ENCODE measurements around the gene JPH2.

The JPH2 gene

GRCh38 chr20:44067650-44068081, 119.3 kb downstream of the JPH2 start:
- DNase-seq (ENCODE audit: extremely low read depth, low read depth): no peak
- TF ChIP-seq CTCF (IDR thresholded peaks at IDR 0.05; ENCODE audit: low read depth, low read length): no peak

GRCh38 chr20:44066645-44067606, 120.1 kb downstream of the JPH2 start:
- no peak for TF ChIP-seq CTCF (IDR thresholded peaks at IDR 0.05; ENCODE audit: low read depth, low read length)
- no peak for DNase-seq (ENCODE audit: extremely low read depth, low read depth)

GRCh38 chr20:44065401-44066340, 121.3 kb downstream of the JPH2 start:
- no peak for TF ChIP-seq CTCF (IDR thresholded peaks at IDR 0.05; ENCODE audit: low read depth, low read length)
- DNase-seq (ENCODE audit: extremely low read depth, low read depth): no peak

GRCh38 chr20:44064501-44065400, 122.2 kb downstream of the JPH2 start:
- no peak for TF ChIP-seq CTCF (IDR thresholded peaks at IDR 0.05; ENCODE audit: low read depth, low read length)
- DNase-seq (ENCODE audit: extremely low read depth, low read depth): no peak

Data from AG09319 (cell line).